Stimulated activated naive CD8-positive, alpha-beta T cell treated with anti-CD3 and anti-CD28 coated beads, Interleukin-15, Interleukin-2, amounts not matched to agents 100 U/mL and 50 U/mL, for 24 hours (primary cell): ENCODE data around the gene GJC1.
A peak's percentile ranks its signal among the peaks of the same experiment; 100 is the strongest.

Experiments used
- ATAC-seq: fragments of 150-1000 bp; cut with Tn5 transposase; one replicate; pipeline ENCODE4 v1.10.0; 2021
- DNase-seq: peaks from one replicate; pipeline ENCODE4 v3.0.0; 2021

Gene GJC1

DNA sequence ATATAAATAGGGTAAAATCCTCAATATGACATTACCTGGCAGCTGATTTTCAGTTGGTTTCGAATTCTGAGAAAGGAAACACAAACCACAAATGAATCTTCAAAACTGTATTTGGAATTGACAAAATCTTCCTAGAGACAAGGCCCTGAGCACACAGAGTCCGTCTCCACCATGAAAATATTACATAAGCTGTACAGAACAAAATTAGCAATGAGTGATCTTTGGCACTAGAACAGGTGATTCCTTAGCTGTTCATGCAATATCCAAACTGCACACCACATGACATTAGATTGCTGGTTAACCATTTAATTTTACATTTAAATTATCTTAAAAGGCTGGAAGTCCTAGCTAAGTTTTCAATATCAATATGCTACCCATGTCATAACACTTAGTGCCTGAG is 31.7 kb downstream of the GJC1 start:
- ATAC-seq (no peak), DNase-seq (no peak)

DNA sequence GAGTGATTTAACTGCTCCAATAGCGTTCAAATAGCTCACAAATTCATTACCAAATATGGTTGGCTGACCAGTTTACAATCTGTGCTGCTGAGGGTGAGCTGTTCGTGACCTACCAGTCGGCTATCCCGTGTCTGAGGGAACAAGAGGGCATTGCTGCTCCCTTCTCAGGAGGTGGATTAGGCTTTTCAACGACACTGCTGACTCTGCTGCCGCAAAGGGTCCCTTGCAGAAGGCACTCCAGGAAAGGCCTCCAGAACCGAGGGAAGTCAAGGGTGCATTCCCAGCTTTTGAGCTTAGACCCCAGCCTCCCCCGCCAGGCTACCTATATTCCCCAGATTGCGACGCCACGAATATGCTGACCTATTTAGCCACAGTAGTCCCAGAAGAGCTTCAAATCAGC is 32.3 kb downstream of the GJC1 start:
- no peak for DNase-seq

DNA sequence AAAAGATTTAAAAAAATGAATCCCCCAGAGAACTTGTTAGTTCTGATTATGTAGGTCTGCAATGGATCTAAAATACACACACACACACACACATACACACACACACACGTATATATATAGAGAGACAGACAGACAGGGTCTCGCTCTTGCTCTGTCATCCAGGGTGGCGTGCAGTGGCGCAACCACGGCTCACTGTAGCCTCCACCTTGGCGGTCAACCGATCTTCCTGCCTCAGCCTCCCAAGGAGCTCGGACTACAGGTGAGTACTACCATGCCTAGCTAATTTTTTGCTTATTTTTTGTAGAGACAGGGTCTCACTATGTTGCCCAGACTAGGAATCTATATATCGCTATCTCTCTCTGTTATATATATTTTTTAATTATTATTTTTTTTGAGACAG is 33.4 kb downstream of the GJC1 start:
- DNase-seq (no peak), ATAC-seq (no peak)

More for the DNA sequence above, 32.3 kb downstream of the GJC1 start:
- ATAC-seq = no peak

DNA sequence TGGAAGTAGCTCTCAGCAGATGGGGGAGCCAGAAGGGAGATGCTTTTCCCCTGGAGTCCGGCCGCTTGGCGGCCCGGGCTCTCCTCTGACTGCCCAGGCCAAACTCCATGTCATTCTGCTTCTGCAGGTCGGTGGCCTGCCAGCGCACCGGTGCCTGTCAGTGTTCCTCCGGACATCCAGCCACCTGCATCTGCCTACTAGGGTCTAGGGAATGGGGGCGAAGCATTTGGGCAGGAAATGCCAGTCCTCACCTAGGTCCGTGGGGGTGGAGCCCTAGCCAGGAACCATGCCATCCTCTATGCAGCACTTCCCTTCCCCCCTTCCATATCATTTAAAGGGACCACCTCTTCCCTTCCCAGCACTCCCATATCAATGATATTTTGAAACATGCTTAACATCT is 34.2 kb downstream of the GJC1 start:
- no peak for DNase-seq
- no peak for ATAC-seq

DNA sequence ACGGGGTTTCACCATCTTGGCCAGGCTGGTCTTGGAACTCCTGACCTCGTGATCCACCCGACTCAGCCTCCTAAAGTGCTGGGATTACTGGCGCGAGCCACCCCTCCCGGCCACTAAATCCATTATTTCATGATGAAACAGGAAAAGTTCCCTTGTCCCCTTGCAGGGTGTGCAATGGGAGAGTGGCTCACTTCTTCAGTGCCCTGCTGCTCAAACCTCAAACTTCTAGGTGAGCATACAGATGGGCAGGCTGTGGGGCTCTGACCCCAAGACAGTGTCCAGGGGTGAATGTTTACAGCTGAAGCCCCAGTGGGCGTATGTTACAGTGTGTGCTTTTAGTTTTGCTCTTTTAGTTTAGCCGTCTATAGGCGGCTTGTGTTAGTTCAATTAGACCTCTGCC is 34.7 kb downstream of the GJC1 start:
- DNase-seq = no peak
- no peak for ATAC-seq

DNA sequence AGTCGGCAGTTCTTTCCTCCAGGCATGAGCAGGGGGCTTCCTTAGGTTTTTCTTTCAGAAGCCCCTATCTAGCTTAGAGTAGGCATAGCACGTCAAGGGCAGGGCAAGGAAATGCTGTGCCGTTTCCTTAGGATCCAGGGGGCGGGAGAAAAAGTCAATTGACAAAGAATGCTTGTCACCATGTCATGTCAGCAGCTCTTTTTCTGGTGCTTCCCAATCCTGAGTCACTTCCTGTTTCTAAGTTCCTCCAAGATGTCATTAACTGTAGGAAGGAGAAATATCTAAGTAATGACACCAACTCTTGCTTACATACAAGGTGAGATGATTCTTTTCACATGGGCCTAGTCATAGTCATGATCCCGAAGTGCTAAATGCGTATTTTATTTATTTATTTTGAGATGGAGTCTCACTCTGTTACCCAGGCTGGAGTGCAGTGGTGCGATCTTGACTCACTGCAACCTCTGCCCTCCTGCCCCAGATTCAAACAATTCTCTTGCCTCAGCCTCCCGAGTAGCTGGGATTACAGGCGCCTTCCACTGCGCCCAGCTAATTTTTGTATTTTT is 35.2 kb downstream of the GJC1 start:
- DNase-seq (no peak), ATAC-seq (peak; percentile 57)

DNA sequence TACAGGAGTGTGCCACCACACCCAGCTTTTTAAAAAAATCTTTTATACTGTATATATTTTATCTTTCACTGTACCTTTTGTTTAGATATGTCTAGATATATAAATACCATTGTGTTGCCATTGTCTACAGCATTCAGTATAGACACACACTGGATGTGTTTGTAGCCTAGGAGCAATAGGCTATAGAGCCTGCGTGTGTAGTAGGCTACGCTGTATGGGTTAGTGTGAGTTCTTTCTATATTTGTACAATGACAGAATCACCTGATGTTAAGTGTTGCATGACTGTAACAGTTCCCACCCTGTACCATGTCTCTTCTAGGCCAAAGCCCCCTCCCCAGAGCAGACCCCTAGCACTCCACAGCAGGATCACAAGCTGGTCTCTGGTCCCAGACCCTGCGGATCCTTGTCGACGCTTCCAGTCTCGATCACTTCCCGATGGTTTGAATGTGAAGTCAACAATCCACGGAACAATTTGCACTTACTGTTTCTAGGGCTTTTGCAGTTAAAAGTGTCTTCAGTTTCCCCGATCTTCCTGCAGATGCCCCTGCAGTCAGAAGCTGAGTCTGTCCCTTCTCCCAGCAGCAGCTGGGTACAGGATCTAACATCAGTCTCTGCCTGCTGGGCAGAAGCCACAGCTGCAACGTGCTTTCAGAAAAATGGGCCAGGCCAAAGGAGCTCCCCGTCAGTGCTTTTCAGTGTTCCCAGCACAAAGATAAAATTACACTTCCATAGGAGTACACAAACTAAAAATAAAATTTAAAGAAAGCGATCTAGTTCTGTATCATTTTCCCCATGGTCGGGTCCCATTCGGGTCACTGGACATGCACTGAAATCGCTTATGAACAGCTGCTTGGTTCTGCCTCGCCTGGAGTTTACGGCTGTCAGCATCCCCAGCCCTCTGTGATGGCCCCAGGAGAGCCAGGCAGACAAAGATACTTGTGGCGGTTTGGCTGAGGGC is 35.9 kb downstream of the GJC1 start:
- ATAC-seq (no peak), DNase-seq (no peak)

DNA sequence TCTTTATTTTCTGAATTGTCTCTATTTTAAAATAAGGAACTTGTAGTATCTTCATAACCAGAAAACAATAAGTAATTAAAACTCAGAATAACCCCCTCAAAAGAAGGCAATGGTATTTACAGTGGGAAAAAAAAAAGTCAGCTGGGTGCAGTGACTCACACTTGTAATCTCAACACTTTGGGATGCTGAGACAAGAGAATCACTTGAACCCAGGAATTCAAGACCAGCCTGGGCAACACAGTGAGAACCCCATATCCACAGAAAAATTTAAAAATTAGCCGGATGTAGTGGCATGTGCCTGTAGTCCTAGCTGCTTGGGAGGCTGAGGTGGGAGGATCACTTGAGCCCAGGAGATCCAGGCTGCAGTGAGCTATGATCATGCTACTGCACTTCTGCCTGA is 37.8 kb downstream of the GJC1 start:
- ATAC-seq = no peak
- no peak for DNase-seq

DNA sequence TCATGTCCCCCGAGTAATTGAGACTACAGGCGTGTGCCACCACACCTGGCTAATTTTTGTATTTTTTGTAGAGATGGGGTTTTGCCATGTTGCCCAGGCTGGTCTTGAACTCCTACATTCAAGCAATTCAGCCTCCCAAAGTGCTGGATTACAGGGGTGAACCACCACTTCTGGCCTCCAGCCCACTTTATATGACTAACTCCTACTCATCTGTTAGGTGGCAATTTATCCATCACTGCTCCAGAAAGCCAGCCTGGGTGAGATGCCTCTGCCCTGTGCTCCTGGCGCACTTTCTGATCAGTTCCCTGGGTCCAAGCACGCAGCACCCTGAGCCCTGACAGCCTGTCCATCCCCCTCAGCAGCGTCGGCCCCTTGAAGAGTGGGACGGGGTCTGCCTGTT is 41.9 kb downstream of the GJC1 start:
- ATAC-seq (no peak), DNase-seq (no peak)

DNA sequence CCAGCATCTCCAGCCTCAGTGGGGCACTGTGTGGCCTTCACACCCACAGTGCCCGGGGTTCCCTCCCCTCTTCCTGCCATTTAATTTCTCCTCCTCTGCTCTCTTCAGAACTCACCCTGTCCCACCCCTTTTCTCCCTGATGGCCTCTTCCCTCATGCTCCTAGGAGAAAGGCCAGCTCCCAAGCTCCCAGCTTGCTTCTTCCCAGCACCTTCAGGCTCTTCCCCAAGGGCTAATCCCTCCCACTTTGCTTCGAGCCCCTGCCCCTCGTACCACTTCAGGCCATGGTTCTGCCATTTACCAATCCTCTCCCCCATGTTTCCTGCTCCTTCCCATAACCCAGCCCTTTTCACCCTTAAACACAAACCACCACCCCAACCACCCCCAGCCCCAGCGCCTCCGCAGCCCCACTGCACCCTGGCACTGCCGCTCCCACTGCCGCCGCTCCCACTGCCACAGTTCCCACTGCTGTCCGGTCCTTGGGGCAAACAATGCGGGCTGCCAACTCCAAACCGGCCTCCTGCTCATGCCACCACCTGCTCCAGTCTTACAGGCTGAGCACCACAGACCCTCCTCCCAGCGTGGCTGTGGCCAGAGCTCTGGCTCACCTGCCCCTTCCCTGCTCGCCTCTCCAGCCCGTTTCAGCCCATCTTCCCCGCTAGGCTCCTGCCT is 42.7 kb downstream of the GJC1 start:
- ATAC-seq (no peak), DNase-seq (no peak)

DNA sequence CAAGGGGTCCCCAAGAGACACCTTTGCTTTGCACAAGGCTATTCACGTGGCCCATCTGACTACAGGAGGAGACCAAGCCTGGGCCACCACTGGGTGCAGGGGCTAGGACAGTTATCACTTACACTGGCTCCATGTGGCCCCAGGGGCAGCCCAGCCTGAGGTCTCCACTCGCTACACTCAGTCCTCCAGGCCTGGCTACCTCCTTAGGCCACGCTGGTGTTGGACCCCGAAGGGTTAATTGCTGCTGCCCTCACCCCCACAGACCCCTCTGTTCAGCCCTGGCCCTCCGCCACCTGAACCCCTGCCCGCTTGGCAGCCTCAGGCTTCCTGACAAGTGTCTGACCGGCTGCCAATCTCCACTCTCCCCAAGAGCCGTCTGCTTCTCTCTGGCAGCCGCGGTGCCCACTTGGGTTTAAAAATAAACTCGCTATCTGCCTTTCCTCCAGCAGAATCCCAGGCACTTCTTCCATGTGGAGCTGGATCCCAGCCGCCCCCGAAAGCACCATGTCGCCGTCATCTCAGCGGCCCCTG is 43.5 kb downstream of the GJC1 start:
- DNase-seq (no peak), ATAC-seq (no peak)

DNA sequence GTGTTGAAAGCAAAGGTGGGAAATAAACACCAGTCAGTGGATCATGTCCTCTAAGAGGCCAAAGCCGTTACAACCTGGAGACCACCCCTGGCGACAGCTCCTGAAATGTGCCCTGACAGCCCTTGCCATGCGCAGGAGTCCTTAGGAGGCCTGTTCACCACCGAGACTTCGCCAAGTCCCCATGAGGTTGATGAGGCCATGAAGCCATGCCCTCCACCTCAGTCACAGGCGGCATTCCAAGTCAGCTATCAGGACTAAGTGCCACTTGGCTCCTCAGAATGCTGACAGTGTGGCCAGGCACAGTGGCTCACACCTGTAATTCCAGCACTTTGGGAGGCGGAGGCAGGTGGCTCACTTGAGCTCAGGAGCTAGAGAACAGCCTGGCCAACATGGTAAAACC is 44.2 kb downstream of the GJC1 start:
- no peak for ATAC-seq
- DNase-seq = no peak

DNA sequence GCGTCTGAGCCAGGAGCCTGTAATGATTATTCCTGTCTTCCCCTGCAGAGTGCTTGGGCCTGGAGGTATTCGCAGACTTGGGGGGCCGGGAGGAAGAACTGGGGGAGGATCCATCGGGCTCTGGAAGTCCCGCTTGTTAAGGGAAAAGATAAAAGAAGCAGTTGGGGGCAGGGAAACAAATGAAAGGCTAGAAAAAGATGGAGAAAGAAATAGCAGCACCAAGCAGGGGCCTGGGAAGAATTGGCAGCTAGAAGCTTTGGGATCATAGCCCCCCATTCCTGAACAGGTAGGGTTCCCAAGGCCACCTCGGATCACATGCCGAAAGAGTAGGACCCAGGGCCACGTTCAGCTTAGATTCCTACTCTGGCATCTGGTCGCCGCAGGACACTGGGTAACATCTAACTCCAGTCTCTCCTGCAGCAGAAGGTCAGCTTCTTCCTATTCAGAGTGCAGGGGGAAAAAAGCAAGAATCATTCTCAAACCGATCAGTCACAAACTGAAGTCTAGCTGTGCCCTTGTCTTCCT is 47.7 kb downstream of the GJC1 start:
- DNase-seq = no peak
- no peak for ATAC-seq

DNA sequence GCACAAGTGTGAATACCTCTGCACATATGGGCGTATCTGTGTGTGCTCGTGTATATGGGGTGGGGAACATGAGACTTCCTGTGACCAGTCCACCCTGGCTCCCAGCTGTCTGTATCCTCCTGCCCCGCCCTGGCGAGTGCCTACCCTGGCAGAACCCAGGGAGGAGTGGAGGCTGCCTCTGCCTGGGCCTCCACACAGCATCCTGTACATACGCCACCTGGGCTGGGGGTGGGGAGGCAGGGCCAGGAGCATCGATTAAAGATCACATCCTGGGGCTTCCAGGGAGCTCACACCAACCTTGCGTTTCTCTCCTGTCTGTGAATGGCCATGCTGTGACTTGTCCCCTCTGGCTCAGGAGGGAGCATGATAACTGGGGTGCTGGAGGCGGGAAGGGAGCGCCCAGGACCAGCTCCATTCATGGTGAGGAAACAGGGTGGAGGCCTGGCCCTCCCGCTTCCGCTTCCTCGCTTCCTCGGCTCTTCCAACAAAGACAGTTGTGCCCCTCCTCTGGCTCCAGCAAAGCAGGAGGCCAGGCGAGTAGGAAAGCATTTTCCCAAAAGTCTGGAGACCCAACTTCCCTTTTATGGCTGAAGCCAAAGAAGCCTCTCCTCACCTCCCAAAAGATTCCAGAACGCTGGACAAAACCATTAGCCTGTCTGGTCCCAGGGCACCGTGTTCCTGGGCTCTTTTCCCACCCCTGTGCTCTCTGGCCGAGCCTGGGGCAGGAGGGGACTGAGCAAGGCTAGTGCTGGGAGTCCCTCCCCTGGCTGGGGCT is 48.3 kb downstream of the GJC1 start:
- ATAC-seq (no peak), DNase-seq (no peak)

DNA sequence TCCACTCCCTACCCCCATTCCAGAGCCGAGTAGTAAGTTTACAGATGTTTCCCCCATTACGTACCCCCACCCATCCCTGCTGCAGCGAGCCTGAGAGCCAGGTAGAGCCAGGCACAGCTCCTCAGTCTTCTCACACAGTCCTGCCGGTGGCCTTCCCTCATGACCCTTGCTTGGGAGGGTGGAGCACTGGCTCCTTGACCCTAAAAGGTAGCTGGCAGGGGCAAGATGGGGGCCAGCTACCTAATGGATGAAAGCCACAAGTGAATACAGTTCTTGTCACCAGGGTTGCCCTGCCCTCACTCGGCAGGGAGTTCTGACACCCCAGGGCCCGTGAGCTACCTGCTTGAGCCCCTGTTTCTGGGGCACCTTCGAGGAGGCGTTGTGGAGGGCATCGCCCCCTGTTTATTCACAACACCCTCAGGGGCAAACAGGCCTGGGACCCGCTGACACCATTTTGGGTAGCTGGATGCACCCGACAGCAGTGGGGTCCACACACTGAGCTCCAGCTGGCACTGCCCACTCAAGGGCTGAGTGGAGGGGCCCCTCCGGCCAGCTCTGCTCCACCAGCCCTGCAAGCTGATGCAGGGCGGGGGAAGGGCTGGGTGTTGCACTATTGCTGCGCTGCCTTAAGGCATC is 49.1 kb downstream of the GJC1 start:
- DNase-seq = no peak

DNA sequence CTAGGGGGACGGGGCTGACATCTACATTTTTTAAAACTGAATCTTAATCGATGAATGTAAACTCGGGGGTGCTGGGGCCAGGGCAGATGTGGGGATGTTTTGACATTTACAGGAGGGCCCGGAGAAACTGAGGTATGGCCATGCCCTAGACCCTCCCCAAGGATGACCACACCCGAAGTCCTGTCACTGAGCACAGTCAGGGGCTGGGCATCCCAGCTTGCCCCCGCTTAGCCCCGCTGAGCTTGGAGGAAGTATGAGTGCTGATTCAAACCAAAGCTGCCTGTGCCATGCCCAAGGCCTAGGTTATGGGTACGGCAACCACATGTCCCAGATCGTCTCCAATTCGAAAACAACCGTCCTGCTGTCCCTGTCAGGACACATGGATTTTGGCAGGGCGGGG is 49.9 kb downstream of the GJC1 start:
- DNase-seq = no peak
- ATAC-seq = no peak

More for the DNA sequence above, 49.1 kb downstream of the GJC1 start:
- ATAC-seq = no peak

DNA sequence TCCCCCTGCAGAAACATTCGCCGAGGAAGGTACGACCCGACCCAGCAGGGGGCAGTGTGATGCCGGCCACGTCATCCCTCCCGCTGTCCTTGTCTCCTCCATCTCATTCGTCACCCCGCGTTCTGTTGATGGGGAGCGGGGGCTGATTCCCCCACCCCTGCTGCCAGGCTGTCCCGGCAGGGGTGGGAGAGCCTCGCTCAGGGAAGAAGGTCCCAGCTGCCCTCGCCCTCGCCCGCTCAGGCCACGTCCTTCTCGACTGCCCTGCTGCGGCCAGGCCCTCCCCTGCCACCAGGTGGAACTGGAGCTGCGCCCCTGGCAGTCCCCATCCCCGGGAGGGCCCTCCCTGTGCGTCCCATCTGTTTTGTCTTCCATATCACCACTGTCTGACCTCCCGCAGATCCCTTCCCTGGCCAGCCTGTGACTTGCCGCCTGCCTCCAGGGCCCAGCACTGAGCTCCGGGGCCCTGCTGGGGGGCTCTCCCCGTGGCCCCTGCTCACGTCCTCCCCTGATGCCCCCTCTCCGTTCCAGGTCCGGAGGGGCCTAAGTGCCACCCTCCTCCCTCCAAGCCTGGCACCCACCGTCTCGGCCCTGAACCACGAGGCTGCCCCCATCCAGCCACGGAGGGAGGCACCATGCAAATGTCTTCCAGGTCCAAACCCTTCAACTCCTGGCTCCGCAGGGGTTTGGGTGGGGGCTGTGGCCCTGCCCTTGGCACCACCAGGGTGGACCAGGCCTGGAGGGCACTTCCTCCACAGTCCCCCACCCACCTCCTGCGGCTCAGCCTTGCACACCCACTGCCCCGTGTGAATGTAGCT is 50.7 kb downstream of the GJC1 start:
- ATAC-seq (peak; percentile 21), DNase-seq (peak; percentile 89)

DNA sequence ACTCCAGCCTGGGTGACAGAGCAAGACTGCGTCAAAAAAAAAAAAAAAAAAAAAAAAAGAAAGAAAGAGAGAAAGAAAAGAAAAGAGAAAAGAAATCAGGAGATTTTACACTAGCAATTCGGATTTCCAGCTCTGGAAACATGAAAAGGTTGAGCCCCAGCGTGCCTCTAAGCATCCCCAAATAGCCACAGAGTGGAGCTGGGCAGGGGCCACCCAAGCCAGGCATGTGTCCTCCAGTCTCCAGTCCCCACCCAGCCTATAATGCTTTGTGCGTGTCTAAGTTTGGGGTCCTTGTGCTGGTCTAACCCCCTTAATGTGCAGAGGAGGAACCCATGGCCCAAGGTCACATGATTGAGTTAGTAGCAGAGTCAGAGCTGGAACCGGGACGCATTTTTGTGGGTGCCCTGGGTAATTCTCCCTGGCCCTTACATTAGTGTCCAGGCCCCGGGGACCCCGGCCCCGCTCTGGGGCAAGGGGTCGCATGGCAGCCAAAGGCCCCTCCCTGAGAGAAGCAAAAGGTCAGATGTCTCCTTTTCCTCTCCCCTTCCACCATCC is 51.4 kb downstream of the GJC1 start:
- DNase-seq = no peak
- no peak for ATAC-seq

DNA sequence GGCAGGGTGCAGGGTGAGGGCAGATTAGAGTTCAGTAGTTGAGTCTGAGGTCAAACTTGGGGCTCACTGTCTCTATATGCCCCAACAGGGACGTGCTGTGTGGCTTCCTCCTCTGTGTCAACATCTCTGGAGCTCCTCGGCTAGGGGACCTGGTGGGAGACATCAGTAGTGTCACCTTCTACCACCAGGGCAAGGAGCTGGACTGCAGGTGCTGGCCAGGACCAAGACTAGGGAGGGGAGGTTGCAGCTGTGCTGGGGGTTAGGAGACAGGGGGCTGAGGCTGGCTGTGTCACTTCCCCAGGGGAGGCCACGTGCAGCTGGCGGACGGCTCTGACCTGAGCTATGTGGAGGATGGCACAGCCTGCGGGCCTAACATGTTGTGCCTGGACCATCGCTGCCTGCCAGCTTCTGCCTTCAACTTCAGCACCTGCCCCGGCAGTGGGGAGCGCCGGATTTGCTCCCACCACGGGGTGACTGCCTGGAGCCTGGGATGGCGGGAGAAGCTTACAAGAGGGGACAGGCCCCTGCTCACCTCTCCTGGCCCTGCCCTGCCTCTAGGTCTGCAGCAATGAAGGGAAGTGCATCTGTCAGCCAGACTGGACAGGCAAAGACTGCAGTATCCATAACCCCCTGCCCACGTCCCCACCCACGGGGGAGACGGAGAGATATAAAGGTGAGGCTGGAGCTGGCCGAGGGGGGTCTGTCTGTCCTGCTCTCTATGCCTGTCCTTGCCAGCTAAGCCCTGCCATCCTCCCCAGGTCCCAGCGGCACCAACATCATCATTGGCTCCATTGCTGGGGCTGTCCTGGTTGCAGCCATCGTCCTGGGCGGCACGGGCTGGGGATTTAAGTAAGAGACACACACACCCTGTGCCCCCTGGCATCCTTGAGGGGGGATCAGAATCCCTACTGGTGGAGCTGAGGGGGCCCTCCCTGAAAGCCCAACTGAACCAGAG is 52.4 kb downstream of the GJC1 start:
- DNase-seq (no peak), ATAC-seq (no peak)
